NCI-H146 treated with DMSO at 0.1 percent for 48 hours (cell line): Measurements from ENCODE around the gene RGS10.
"Not testable (repeated sequence)": the region's sequence is repeated elsewhere in the genome, so short reads cannot be mapped to it uniquely, and the experiment has no call there.

Experiments
- DNase-seq: peaks from one replicate; lab custom pipeline; 2025; ENCODE audit not compliant: unreplicated experiment; lab: John Stamatoyannopoulos, UW

RGS10 gene

DNA sequence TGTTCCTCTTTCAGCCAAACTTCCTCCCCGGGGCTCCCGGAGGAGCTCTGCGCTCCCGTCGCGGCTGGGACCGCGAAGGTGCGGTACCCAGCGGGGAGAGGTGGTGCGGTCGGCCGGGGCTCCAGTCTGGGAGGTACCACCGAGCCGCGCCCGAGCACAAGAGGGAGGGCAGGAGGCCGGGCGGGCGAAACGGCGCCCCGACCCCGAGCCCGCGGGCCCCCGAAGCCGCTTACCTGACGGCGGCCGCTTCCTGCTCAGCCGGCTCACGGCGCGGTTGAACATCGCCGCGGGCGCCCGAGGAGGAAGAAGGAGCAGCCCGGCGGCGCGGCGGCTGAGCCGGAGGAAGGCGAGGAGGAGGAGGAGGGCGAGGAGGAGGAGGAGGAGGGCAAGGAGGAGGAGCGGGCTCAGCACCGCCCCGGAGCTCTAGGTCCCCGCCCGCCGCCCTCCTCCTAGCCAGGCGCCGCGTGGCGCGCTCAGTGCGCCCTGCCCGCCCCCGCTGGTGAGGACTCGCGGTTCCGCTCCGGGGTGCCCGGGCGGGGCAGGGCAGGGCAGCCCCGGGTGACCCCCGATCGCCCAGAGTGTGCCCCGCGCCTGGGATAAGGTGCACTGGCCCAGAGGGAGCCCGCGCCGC is at the start of gene RGS10:
Gene RGS10, minus strand, starts transcription at position 363 of the 631 bp plus-strand sequence. Its CDS starts 81 bp downstream, at position 282.
- peak; percentile 51 for DNase-seq

- DNase-seq: no peak
These were observed 45.6 kb upstream of the RGS10 start for GRCh38 chr10:119588071-119588470.

- DNase-seq: no peak
These were observed 35.8 kb upstream of the RGS10 start for GRCh38 chr10:119578355-119578754.

GRCh38 chr10:119575991-119576390 is 33.5 kb upstream of the RGS10 start:
- no peak for DNase-seq

GRCh38 chr10:119575506-119575905 is 33.0 kb upstream of the RGS10 start:
- no peak for DNase-seq

- no peak for DNase-seq
These were observed 25.5 kb upstream of the RGS10 start for GRCh38 chr10:119567978-119568377.

GRCh38 chr10:119562097-119562496 is 19.6 kb upstream of the RGS10 start:
- no peak for DNase-seq

DNA sequence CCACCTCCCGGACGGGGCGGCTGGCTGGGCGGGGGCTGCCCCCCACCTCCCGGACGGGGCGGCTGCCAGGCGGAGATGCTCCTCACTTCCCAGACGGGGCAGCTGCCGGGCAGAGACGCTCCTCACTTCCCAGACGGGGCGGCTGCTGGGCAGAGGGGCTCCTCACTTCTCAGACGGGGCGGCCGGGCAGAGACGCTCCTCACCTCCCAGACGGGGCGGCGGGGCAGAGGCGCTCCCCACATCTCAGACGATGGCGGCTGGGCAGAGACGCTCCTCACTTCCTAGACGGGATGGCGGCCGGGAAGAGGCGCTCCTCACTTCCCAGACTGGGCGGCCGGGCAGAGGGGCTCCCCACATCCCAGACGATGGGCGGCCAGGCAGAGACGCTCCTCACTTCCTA is 17.0 kb upstream of the RGS10 start:
- not testable (repeated sequence) for DNase-seq

DNA sequence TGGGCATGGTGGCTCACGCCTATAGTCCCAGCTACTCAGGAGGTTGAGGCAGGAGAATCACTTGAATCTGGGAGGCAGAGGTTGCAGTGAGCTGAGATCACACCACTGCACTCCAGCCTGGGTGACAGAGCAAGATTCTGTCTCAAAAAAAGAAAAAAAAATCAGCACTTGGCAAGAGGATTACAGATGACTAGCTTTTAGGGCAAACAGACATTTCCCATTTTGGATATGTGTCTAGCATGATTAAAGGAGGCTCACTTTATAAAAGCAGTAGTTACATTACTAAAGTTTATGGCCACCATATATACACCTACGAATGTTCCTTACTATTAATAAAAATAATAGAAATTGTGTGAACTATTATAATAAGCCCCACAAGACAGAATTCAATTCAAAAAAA is 13.6 kb upstream of the RGS10 start:
- not testable (repeated sequence) for DNase-seq

- no peak for DNase-seq
These were observed 12.8 kb upstream of the RGS10 start for GRCh38 chr10:119555178-119555784.

- DNase-seq: no peak
These were observed 8.3 kb upstream of the RGS10 start for GRCh38 chr10:119550827-119551226.

DNA sequence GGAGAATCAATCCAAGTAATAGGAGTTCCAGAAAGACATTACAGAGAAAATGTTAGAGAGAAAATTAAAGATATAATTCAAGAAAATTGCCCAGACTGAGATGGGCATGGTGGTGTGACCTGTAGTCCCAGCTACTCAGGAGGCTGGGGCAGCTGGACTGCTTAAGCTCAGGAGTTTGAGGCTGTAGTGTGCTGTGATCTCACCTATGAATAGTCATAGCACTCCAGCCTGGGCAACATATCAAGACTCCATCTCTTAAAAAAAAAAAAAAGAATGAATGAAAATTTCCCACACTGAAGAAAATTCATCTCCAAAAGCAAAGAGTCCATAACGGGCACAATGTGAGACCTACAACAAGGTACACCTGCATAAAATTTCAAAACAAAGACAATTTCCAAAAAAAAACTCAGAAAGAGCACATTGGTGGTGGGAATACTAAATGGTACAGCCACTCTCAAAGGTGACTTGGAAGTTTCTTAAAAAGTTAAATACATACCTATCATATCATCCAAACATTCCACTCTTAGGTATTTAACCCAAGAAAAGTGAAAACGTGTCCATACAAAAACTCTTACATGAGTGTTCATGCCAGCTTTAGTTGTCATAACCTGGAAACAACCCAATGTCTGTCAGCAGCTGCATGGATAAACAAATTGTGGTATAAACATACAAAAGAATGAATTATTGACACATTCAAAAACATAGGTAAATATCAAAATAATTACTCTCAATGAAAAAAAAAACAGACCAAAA is 6.9 kb upstream of the RGS10 start:
- no peak for DNase-seq

DNA sequence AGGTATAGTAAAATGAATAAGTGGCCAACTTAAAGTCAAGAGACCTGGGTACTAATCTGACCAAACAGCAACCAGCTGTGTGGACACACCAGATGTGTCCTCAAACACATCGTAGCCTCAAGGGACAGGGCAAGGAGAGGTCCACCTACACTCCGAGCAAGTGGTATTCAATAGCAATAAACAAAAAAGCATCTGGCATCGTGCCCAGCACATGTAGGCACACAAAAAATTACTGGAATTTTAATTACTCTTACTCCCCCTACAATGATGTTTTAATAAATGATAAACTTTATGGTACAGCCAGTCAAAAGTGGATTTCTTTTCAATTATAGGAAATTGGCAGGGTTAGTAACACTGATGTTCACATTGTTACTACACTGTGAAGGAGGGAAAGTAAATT is 3.5 kb upstream of the RGS10 start:
- no peak for DNase-seq

DNA sequence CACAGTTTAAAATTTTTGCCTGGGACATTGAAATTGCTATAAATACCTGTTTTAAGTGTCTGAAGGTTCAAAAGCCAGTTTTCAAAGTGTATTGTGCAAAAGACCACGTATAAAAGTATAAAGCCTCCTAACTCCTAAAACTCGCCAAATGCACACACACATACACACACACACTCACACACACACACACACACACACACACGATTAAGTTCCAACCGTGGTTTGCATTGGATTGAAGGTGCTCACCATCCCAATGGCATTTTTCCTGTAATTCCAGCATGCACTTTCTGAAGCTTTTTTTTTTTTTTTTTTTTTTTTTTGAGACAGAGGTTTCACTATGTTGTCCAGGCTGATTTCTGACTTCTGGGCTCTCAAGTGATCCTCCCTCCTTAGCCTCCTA is 2.8 kb upstream of the RGS10 start:
- no peak for DNase-seq

- no peak for DNase-seq
These were observed 1.5 kb upstream of the RGS10 start for GRCh38 chr10:119543814-119544642.

DNA sequence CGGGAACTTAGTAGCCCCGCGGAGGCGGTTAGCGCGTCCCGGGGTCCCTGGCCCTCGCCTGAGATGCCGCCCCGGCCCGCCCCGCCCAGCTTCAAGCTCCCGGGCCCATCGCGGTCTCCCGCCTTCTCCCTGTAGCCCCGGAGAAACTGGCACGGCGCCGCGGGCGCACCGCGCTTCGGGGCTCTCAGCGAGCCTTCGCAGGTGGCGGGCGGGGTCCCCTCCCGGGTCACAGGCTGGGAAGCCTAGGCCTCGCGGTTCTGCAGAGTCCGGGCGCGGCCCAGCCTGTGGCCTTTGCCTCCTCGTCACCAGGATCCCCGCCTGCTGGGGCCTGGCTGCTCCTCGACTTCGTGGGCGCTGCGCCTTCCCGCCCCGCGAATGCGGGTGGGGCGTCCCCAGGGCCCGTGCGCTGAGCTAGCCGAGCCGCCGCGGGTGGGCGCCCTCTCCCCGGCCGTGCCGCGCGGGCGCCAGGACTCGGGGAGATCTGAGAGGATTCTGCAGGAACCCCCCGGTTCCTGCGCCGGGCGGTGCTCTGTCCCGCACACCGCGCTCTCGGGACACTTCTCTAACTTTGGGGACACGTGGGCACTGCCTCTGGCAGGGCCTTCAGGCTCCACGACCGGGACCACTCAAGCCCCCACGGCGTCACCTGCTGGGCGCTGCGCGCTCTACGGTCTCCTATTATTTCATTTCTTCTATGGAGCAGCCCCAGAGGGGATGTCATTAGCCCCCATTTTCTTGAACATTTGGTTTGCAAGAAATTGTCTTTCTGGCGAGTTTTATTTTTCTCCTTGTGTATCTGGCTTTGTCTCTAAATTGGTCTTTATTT is 682 bp upstream of the RGS10 start:
- peak; percentile 51 for DNase-seq

DNA sequence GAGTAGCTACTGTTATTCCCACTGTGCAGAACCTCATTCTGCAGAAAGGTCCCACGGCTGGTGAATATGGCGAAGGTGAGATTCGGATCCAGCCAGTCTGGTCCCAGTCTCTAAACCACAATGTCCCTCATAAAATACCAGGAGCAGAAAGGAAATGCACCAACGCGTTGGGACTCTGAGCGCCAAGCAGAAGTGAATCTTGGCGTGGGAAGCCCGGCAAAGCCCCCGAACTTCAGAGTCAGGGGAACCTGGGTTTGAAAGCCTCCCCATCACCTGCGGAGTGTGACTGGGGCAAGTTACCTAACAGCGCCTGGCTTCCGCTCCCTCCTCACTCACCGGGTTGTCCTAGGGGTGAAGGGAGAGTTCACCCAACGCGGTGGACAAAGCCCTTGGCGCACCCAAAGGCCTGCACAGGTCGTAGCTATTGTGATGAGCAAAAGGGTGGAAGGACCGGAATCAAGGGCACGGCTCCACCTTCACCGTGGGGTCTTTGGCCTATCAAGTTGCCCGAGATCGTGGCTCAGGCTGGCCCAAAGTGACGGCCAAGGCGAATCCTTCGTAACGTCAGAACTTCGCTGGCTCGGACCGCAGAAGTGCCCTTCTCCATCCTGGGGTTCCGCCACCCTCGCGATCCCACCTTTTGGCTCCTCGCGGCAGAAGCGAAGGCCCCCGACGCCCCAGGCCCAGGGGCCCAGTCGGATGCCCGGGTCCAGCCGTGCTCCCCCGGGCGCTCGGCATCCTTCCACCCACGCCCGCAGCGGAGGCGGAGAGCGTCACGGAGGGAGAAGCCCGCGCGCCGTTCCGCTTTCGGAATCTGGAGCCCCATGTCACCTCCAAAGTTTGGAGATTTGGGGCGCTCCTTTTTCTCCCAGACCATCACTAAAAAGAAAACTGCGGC is 811 bp downstream of the RGS10 start:
- DNase-seq: no peak

- DNase-seq: no peak
These were observed 1.5 kb downstream of the RGS10 start for GRCh38 chr10:119541046-119541445.

DNA sequence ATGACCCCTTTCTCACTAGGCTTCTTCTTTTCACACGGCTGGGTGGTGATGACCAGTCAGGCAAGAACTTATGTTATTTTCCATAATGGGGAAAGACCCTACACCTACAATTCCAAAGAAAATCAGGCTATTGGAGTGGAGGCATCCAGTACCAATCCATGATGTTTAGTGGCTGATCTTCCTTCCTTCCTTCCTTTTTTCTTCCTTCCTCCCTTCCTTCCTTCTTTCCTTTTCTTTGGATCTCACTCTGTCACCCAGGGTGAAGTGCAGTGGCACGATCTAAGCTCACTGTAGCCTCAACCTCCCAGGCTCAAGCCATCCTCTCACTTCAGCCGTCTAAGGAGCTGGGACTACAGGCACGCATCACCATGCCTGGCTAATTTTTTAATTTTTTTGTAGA is 2.5 kb downstream of the RGS10 start:
- DNase-seq: no peak
